Nephron (organoid): ENCODE data around the gene DGKZ.
A peak's percentile ranks its signal among the peaks of the same experiment; 100 is the strongest.

ENCODE experiments used
- H3K27ac Mint-ChIP-seq, 3 experiments: 2 replicates each; pipeline ENCODE4 v1.8.0; 2020; ENCODE audit warnings: mixed read lengths in 3 of 3, mild to moderate bottlenecking in 2 of 3, moderate library complexity in 1 of 3
- H3K27me3 Mint-ChIP-seq: 2 replicates; pipeline ENCODE4 v1.8.0; 2021; ENCODE audit warnings: low read depth, mild to moderate bottlenecking, moderate library complexity, mixed read lengths
- H3K36me3 Mint-ChIP-seq: 2 replicates; pipeline ENCODE4 v1.8.0; 2020; ENCODE audit warnings: low read depth, mixed read lengths
- H3K4me1 Mint-ChIP-seq: 2 replicates; pipeline ENCODE4 v1.8.0; 2020; ENCODE audit warnings: mixed read lengths
- H3K4me3 Mint-ChIP-seq, 3 experiments: 2 replicates each; pipeline ENCODE4 v1.8.0; 2020; ENCODE audit warnings: mild to moderate bottlenecking in 3 of 3, mixed read lengths in 3 of 3, moderate library complexity in 2 of 3
- H3K9me3 Mint-ChIP-seq: 2 replicates; pipeline ENCODE4 v1.8.0; 2020; ENCODE audit warnings: mixed read lengths
- CTCF ChIP-seq, 3 experiments: fragments of 200-600 bp; sonication (generic); IDR thresholded peaks; one replicate each; pipeline ENCODE4 v1.5.0; 2021; ENCODE audit warnings: antibody characterized with exemption in 3 of 3; ENCODE audit not compliant: unreplicated experiment in 3 of 3

DGKZ gene

GRCh38 chr11:46321757-46322156 is 25.5 kb upstream of the DGKZ start:
- no peak for TF ChIP-seq CTCF (IDR thresholded peaks at IDR 0.05; ENCODE audit: unreplicated experiment in 3 of 3)
- Mint-ChIP-seq H3K36me3 (peaks cover 25% of the 10 kb centered on the region), H3K9me3 (no peaks in the 10 kb centered on the region), H3K27ac (no peak overlapping the region), H3K4me1 (peaks cover 3% of the 10 kb centered on the region), H3K27me3 (peaks cover 5% of the 10 kb centered on the region), H3K4me3 (no peak overlapping the region)

GRCh38 chr11:46322759-46323158 is 24.5 kb upstream of the DGKZ start:
- H3K27me3 Mint-ChIP-seq = peaks cover 5% of the 10 kb centered on the region
- no peak overlapping the region for H3K4me3 Mint-ChIP-seq
- no peaks in the 10 kb centered on the region for H3K9me3 Mint-ChIP-seq
- H3K36me3 Mint-ChIP-seq = peaks cover 25% of the 10 kb centered on the region
- no peak for TF ChIP-seq CTCF (IDR thresholded peaks at IDR 0.05; ENCODE audit: unreplicated experiment in 3 of 3)
- H3K4me1 Mint-ChIP-seq = peaks cover 5% of the 10 kb centered on the region
- H3K27ac Mint-ChIP-seq = no peak overlapping the region

GRCh38 chr11:46326813-46327416 is 20.3 kb upstream of the DGKZ start:
- Mint-ChIP-seq H3K9me3 (no peaks in the 10 kb centered on the region), H3K36me3 (peaks cover under 1% of the 10 kb centered on the region), H3K4me1 (peaks cover 30% of the 10 kb centered on the region), H3K27ac (no peak overlapping the region), H3K4me3 (no peak overlapping the region), H3K27me3 (peaks cover 28% of the 10 kb centered on the region)
- TF ChIP-seq CTCF (IDR thresholded peaks at IDR 0.05; ENCODE audit: unreplicated experiment in 3 of 3) = no peak

- no peak for TF ChIP-seq CTCF (IDR thresholded peaks at IDR 0.05; ENCODE audit: unreplicated experiment in 3 of 3)
- H3K4me3 Mint-ChIP-seq = no peak overlapping the region
- H3K27ac Mint-ChIP-seq = no peak overlapping the region
Measured at GRCh38 chr11:46327829-46328228, 19.4 kb upstream of the DGKZ start.

GRCh38 chr11:46330154-46330553 is 17.1 kb upstream of the DGKZ start:
- no peak for TF ChIP-seq CTCF (IDR thresholded peaks at IDR 0.05; ENCODE audit: unreplicated experiment in 3 of 3)
- peak overlapping the region; percentile 31 to 69 (median 67) for H3K4me3 Mint-ChIP-seq

More at GRCh38 chr11:46327829-46328228, 19.4 kb upstream of the DGKZ start:
- Mint-ChIP-seq H3K36me3 (no peaks in the 10 kb centered on the region), H3K4me1 (peaks cover 31% of the 10 kb centered on the region), H3K9me3 (no peaks in the 10 kb centered on the region), H3K27me3 (peaks cover 34% of the 10 kb centered on the region)

More at GRCh38 chr11:46330154-46330553, 17.1 kb upstream of the DGKZ start:
- no peaks in the 10 kb centered on the region for H3K36me3 Mint-ChIP-seq
- H3K27me3 Mint-ChIP-seq = peaks cover 53% of the 10 kb centered on the region
- peaks cover 31% of the 10 kb centered on the region for H3K4me1 Mint-ChIP-seq
- no peaks in the 10 kb centered on the region for H3K9me3 Mint-ChIP-seq
- peak overlapping the region; percentile 33 to 48 (median 37) for H3K27ac Mint-ChIP-seq
